Fibroblast of the aortic adventitia (primary cell): ENCODE data around the gene ING3. TPM values are rescaled to one million over a fixed set of nuclear protein-coding genes. Genes with fewer than 3 reads are reported as not detected.

Source experiments
- DNase-seq: peaks from one replicate; pipeline ENCODE4 v3.0.0-alpha.2; 2010; ENCODE audit warnings: low read depth
- H3K4me3 ChIP-seq: 2 replicates; pipeline ENCODE4 v1.5.1; 2011; ENCODE audit warnings: low read depth, mild to moderate bottlenecking, control low read depth, low read length, moderate library complexity
- total RNA-seq: library from RNA; depleted of rRNA; stranded (reverse); fragments of >200 nt; gene quantifications from 2 replicates; pipeline ENCODE4 v1.2.3, GENCODE V29; 2012; ENCODE audit warnings: low replicate concordance
- TF ChIP-seq, protein P1 (sequence below): IDR thresholded peaks from 2 replicates; pipeline ENCODE4 v1.5.1; 2011; ENCODE audit warnings: mild to moderate bottlenecking, low read length, control low read depth, inconsistent platforms; ENCODE audit not compliant: insufficient read depth

Gene ING3, protein sequence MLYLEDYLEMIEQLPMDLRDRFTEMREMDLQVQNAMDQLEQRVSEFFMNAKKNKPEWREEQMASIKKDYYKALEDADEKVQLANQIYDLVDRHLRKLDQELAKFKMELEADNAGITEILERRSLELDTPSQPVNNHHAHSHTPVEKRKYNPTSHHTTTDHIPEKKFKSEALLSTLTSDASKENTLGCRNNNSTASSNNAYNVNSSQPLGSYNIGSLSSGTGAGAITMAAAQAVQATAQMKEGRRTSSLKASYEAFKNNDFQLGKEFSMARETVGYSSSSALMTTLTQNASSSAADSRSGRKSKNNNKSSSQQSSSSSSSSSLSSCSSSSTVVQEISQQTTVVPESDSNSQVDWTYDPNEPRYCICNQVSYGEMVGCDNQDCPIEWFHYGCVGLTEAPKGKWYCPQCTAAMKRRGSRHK
- total RNA-seq, result 6.7 and 26.3 TPM in 2 replicates

DNA sequence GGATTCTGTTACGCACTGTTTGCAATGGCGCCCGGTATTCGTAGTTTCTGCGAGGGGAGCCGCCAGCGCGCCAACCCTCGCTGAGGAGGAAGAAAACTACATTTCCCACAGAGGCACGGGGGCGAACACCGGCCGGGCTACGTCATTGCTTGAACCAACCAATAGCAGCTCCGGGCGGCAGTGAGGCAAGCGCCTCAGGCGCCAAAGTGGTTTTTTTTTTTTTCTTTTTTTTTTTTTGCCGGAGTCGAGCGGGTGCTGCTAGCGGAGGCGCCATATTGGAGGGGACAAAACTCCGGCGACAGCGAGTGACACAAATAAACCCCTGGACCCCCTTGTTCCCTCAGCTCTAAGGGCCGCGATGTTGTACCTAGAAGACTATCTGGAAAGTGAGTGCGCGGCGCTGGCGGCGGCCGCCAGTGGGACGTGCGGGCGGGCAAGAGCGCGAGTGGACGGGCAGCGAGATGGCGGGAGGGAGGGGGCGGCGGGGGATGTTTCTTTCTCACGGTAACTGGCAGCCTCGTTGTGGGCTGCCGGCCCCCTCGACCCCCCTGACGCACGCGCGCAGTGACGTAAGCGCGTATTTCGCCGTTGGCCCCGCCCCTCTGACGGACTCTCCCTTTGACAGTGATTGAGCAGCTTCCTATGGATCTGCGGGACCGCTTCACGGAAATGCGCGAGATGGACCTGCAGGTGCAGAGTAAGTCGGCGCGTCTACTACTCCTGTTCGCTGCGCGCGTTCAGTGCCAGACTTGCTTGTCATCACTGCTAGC lies at the start of gene ING3:
Gene ING3 (plus strand): TSS at position 239 of the 770 bp plus-strand sequence. CDS start 120 bp downstream, at position 359.
- H3K4me3 ChIP-seq, result peak within 1 kb of the TSS; percentile 96
- peak; percentile 97 for DNase-seq
- TF ChIP-seq, protein P1, sequence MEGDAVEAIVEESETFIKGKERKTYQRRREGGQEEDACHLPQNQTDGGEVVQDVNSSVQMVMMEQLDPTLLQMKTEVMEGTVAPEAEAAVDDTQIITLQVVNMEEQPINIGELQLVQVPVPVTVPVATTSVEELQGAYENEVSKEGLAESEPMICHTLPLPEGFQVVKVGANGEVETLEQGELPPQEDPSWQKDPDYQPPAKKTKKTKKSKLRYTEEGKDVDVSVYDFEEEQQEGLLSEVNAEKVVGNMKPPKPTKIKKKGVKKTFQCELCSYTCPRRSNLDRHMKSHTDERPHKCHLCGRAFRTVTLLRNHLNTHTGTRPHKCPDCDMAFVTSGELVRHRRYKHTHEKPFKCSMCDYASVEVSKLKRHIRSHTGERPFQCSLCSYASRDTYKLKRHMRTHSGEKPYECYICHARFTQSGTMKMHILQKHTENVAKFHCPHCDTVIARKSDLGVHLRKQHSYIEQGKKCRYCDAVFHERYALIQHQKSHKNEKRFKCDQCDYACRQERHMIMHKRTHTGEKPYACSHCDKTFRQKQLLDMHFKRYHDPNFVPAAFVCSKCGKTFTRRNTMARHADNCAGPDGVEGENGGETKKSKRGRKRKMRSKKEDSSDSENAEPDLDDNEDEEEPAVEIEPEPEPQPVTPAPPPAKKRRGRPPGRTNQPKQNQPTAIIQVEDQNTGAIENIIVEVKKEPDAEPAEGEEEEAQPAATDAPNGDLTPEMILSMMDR, result no peak

DNA sequence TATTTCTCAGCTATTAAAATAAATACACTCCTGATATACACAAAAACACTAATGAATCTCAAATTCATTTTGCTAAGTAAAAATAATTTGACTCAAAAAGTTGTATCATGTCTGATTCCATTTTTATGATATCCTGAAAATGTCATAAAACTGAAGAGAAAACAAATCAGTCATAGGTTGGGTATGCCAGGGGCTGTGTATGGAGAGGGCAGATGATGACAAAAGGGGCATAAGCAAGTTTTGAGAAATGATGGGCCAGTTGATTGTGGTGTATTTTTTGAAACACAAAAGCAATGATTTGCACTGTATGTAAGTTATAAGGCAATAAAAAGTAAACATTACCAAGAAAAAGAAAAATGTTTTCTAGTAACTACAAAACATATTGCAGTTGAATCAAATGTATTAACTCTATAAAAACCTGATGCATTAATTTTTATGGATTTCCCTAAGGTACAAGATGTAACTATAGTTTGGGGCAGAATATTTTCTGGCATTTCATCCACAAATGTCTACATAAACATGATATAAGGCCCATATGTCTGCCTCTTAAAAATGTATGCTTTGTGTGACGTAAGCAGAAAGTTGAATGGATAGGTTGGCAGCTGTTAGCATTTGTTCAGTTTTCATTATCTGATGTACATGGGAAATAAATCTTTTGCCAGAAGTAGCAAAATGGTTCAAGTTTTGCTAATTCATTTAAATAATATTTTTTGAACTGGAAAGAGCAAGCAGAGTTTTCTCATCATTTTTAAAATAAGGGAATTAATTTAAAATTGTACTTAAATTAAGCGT lies 35.1 kb upstream of the ING3 start:
- TF ChIP-seq, protein P1, result no peak
- H3K4me3 ChIP-seq, result no peak overlapping the region

DNA sequence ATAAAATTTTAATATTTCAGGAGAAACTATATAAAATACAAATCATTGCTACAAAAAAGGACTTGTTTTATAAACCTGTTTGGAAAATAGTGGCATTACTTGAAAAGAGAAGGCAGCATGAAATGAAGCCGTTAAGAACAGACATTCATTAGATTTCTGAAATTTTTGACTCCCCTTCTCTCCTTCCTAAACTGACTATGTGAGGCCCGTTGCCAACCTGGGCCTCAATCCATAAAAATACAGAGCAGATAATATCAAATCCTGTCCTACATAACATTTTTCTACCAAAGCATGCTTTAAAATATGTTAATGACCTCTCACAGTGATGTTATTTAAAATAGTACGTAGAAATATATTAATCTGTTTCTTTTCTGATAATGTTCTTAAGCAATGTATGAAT lies 34.5 kb upstream of the ING3 start:
- DNase-seq, result no peak
- no peak overlapping the region for H3K4me3 ChIP-seq
- TF ChIP-seq, protein P1, result no peak

More for the DNA sequence above, 35.1 kb upstream of the ING3 start:
- no peak for DNase-seq

DNA sequence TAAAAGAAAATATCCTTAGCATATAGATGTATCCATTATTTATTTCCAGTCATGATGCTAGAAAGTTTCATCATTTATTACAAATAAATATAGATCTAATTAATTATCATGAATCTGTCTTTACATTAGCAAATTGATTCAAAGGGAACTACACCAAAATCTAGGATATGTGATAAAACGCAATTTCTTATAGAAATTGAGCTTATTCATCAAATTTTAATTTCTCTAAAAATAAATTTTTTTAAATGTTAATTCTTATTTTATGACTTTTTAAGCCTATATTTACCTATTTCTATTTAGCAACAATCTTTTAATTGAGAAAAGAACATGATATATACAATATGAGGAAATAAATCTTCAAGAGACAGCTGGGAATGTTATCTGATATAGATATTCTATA lies 34.0 kb upstream of the ING3 start:
- TF ChIP-seq, protein P1, result no peak
- DNase-seq, result no peak
- no peak overlapping the region for H3K4me3 ChIP-seq

DNA sequence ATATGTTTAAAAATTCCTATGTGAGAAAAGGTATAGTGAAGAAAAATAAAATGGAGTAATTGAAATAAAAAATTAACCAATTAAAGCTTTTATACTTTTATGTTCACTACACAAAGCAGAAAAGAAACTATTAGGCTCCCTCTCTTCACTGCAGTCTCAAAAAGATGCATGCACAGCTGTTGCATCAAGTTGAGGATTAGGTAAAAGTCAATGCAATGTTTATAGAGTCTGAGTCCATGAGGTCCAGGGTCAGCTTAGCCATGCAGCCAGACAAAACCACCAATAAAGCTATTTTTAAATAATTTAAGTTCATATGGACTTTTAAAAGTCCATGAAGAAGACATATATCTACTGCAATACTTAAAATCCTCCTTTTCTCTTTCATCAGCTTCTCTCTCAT lies 31.1 kb upstream of the ING3 start:
- H3K4me3 ChIP-seq, result no peak overlapping the region
- TF ChIP-seq, protein P1, result no peak
- no peak for DNase-seq

DNA sequence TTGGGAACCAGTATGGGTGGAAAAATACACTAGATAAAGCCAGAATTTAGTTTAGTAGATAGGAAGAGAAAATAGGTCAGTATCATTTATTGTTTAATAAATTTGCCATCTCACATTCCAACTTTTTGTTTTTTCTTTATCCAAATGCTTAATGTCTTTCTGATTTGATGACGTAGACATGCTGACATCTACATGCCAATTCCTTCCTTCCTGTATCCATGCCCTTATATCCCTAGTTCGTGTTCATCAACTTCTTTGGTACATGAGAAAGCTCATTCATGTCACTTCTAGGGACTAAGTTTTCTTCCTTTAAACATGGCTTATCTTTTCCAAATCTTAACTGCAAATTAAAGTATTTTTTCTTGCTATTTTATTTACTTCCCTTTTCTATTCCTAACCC lies 30.5 kb upstream of the ING3 start:
- TF ChIP-seq, protein P1, result no peak
- H3K4me3 ChIP-seq, result no peak overlapping the region
- DNase-seq, result no peak
